Right lobe of liver (tissue), 4 donors: ENCODE data around the gene ZBTB4.

ENCODE experiments used
- POLR2A ChIP-seq: fragments of 450-650 bp; IDR thresholded peaks from one replicate; pipeline ENCODE4 v1.6.1; 2017; ENCODE audit warnings: antibody characterized with exemption, mild to moderate bottlenecking
- TF ChIP-seq, protein P1 (sequence below), 4 donors: fragments of 200-600 bp in 3 of 4; fragments of 450-650 bp in 1 of 4; IDR thresholded peaks; one replicate each; pipeline versions ENCODE4 v1.5.1 to v1.8.0; 2016 to 2022; ENCODE audit warnings: antibody characterized with exemption in 4 of 4, mild to moderate bottlenecking in 2 of 4
- donor health status: DM: no; HTN: no; CAD: no.
- donor health status: DM: no; HTN: no; CAD: no.
- donor health status: DM: no; HTN: yes; CAD: no.

- TF ChIP-seq, protein P1, sequence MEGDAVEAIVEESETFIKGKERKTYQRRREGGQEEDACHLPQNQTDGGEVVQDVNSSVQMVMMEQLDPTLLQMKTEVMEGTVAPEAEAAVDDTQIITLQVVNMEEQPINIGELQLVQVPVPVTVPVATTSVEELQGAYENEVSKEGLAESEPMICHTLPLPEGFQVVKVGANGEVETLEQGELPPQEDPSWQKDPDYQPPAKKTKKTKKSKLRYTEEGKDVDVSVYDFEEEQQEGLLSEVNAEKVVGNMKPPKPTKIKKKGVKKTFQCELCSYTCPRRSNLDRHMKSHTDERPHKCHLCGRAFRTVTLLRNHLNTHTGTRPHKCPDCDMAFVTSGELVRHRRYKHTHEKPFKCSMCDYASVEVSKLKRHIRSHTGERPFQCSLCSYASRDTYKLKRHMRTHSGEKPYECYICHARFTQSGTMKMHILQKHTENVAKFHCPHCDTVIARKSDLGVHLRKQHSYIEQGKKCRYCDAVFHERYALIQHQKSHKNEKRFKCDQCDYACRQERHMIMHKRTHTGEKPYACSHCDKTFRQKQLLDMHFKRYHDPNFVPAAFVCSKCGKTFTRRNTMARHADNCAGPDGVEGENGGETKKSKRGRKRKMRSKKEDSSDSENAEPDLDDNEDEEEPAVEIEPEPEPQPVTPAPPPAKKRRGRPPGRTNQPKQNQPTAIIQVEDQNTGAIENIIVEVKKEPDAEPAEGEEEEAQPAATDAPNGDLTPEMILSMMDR (IDR thresholded peaks at IDR 0.05) = no peak
- no peak for TF ChIP-seq POLR2A
These were observed 47.1 kb downstream of the ZBTB4 start for GRCh38 chr17:7432296-7432695.
